ENCODE data around the gene GRM5.
"Not testable (repeated sequence)": the region's sequence is repeated elsewhere in the genome, so short reads cannot be mapped to it uniquely, and the experiment has no call there.

GRM5 gene

DNA sequence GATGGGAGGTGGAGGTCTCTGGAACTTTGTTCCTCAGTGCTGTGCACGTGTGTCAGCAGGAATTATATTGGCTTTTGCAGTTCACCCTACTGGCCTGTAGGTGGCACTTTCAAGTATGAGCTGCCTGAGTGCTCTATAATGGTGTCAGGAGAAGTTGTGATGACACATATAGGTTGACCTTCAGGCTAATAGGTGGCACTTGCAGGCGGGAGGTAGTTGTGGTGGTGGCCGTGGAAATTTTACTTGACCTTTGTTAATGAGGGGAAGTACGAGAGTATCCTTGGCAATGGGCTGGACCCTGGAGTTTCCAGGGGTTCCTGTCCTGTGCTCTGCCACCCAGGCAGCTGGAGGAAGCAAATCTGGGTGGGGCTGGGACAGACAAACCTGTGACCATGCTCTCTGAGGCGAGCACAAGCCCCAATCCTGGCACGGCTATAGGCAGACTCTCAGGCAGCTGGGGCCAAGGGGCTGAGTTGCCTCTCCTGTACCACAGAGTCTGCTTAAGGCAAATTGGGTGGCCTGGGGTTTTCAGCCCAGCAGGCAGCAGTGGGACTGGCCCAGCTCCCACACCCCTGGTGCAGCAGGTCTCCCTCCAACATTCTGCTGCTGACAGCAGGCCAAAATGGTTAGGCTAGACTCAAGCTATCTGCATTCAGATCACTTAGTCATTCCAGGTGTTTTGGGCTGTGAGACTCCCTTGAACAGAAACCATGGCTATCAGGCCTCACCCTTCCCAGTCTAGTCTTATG is 580.7 kb downstream of the GRM5 start:
- DNase-seq = peak; percentile 28 to 39

DNA sequence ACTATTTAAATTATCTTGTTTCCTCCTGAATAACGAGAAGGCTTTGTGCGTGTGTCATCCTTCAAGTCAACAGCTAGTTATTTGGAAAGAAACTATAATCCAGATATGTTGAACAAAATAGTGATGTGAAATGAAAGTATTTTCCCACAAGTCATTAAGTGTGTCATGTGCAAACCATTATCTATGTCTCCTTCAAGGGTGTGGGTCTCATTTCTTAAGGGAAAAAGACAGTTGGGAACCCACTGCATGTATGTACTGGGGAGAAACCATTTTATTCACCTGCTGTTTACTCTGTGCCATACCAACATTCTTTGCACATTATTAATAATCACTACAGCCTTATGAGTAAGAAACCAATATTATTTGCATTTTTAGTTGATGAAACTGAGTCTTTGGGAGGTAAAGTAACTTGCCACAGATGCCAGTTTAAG is 582.9 kb downstream of the GRM5 start:
- no peak for DNase-seq

DNA sequence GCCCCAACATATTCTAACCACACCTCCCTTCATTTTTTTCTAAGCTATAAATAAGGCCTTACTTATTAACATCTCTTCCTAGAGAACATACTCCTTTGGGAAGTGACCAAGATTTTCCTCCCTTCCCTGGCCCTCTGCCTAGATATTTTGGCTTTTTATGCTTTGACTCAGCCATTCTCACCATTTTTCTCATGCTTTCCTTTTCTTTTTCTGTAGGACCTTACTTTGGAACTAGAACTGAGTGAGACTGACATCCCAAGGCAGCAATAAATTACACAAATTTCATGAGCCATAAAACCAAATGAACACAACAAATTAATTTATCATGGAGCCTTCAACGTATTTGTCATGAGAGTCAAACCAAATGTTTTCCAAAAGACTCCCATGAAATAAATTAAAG is 585.6 kb downstream of the GRM5 start:
- DNase-seq = no peak

GRCh38 chr11:88478136-88478815 is 587.5 kb downstream of the GRM5 start:
- DNase-seq = no peak

GRCh38 chr11:88475991-88476418 is 589.8 kb downstream of the GRM5 start:
- no peak for DNase-seq

DNA sequence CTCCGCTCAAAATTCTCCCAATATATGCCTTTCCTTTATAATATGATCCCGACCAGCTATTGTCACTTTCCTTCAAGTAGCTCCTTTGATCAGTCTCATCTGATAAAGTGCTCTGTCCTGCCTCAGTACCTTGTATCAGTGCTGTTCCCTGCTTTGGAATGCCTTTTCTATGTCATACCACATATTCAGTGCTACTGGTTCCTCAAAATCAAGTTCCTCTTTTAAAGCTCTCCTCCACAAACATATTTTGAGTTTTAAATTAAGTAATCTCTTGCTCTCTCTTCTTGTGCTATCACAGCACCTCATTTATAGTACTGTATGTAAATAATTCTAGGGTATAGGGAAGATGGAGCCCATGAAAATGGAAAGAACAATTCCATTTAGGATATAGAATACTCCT is 591.1 kb downstream of the GRM5 start:
- no peak for DNase-seq

DNA sequence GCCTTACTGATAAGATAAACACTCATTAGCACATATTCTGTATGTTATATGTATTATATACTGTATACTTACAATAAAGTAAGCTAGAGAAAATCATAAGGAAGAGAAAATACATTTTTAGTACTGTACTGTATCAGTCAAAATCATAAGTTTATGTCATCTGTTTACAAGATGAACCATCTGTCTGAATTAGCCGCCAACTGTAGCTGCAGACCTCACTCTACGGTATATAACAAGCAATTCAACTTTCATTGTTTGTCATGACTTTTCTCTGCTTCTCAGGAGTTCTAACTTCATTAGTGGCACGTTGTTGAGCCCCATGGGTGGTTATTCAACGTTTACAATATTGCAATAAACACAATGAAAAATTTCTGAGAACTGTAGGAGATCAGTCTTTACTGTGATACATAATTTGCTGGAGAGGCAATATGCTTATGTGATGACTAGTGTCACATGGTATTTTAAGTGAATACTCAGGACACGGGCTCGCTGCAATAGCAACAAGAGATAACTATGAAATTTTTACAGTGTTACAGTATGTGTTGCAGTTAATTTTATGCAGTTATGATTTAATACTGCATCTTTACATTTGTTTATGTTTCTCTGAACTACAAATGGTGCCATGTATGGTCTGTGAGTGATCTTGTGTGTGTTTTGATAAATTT is 596.1 kb downstream of the GRM5 start:
- no peak for DNase-seq

GRCh38 chr11:88464528-88464927 is 601.3 kb downstream of the GRM5 start:
- DNase-seq = no peak

DNA sequence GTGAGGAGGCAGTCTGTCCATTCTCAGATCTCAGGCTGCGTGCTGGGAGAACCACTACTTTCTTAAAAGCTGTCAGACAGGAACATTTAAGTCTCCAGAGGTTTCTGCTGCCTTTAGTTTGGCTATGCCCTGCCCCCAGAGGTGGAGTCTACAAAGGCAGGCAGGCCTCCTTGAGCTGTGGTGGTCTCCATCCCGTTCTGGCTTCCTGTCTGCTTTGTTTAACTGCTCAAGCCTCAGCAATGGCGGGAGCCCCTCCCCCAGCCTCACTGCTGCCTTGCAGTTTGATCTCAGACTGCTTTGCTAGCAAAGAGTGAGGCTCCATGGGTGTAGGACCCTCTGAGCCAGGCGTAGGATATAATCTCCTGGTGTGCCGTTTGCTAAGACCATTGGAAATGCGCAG is 602.5 kb downstream of the GRM5 start:
- DNase-seq = not testable (repeated sequence)

DNA sequence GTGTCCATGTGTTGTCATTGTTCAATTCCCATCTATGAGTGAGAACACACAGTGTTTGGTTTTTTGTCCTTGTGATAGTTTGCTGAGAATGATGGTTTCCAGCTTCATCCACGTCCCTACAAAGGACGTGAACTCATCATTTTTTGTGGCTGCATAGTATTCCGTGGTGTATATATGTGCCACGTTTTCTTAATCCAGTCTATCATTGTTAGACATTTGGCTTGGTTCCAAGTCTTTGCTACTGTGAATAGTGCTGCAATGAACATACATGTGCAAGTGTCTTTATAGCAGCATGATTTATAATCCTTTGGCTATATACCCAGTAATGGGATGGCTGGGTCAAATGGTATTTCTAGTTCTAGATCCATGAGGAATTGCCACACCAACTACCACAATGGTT is 607.7 kb downstream of the GRM5 start:
- not testable (repeated sequence) for DNase-seq

GRCh38 chr11:88455974-88456373 is 609.8 kb downstream of the GRM5 start:
- DNase-seq = no peak

DNA sequence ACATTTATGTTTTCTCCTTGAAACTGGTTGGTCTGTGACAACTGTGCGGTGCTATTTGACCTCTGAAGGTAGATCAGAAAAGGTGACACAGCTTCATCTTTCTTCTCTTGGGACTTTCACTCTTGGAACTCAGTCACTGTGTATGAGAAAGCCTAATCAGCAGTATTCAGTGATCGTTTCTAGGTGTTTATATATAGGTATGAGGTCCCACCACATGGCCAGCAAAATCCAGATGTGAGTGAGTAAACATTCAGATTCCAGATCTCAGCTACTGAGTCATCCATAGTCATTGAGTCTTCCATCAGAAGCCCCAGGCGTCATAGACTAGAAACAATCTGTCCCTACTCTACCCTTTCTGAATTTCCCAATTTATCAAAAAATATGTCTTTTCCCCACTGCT is 610.9 kb downstream of the GRM5 start:
- DNase-seq = no peak
